Measurements from ENCODE around the gene VSIG10.
"Not testable (repeated sequence)": the region's sequence is repeated elsewhere in the genome, so short reads cannot be mapped to it uniquely, and the experiment has no call there.

VSIG10 gene

GRCh38 chr12:118089782-118090181, 14.0 kb downstream of the VSIG10 start:
- H3K27me3 Mint-ChIP-seq: no peaks in the 10 kb centered on the region
- H3K27ac Mint-ChIP-seq: no peak overlapping the region
- H3K9me3 Mint-ChIP-seq (ENCODE audit: low read depth): no peaks in the 10 kb centered on the region
- no peak overlapping the region for H3K4me3 Mint-ChIP-seq
- H3K36me3 Mint-ChIP-seq: no peaks in the 10 kb centered on the region
- H3K4me1 Mint-ChIP-seq (ENCODE audit: low read depth): no peaks in the 10 kb centered on the region

- H3K27ac Mint-ChIP-seq: no peak overlapping the region
- H3K4me1 Mint-ChIP-seq (ENCODE audit: low read depth): no peaks in the 10 kb centered on the region
- H3K36me3 Mint-ChIP-seq: peaks cover 2% of the 10 kb centered on the region
- no peaks in the 10 kb centered on the region for H3K27me3 Mint-ChIP-seq
- no peaks in the 10 kb centered on the region for H3K9me3 Mint-ChIP-seq (ENCODE audit: low read depth)
- no peak overlapping the region for H3K4me3 Mint-ChIP-seq
These were observed 21.6 kb downstream of the VSIG10 start for GRCh38 chr12:118082161-118082560.

GRCh38 chr12:118081521-118081920, 22.3 kb downstream of the VSIG10 start:
- not testable (repeated sequence) for H3K36me3 Mint-ChIP-seq; H3K27me3 Mint-ChIP-seq; H3K4me1 Mint-ChIP-seq (ENCODE audit: low read depth); H3K4me3 Mint-ChIP-seq; H3K9me3 Mint-ChIP-seq (ENCODE audit: low read depth); H3K27ac Mint-ChIP-seq

GRCh38 chr12:118073768-118074167, 30.0 kb downstream of the VSIG10 start:
- Mint-ChIP-seq H3K27ac (no peak overlapping the region), H3K4me3 (no peak overlapping the region), H3K9me3 (ENCODE audit: low read depth) (no peaks in the 10 kb centered on the region), H3K27me3 (no peaks in the 10 kb centered on the region), H3K4me1 (ENCODE audit: low read depth) (no peaks in the 10 kb centered on the region), H3K36me3 (peaks cover 2% of the 10 kb centered on the region)

- no peaks in the 10 kb centered on the region for H3K9me3 Mint-ChIP-seq (ENCODE audit: low read depth)
These were observed 33.2 kb downstream of the VSIG10 start for GRCh38 chr12:118070650-118071049.

GRCh38 chr12:118068445-118068844, 35.4 kb downstream of the VSIG10 start:
- Mint-ChIP-seq H3K27ac (no peak overlapping the region), H3K9me3 (ENCODE audit: low read depth) (no peaks in the 10 kb centered on the region), H3K4me3 (no peak overlapping the region), H3K36me3 (no peaks in the 10 kb centered on the region), H3K4me1 (ENCODE audit: low read depth) (peaks cover 26% of the 10 kb centered on the region), H3K27me3 (peaks cover 1% of the 10 kb centered on the region)

More at GRCh38 chr12:118070650-118071049, 33.2 kb downstream of the VSIG10 start:
- Mint-ChIP-seq H3K36me3 (no peaks in the 10 kb centered on the region), H3K27ac (no peak overlapping the region), H3K27me3 (peaks cover 1% of the 10 kb centered on the region), H3K4me3 (no peak overlapping the region), H3K4me1 (ENCODE audit: low read depth) (peaks cover 4% of the 10 kb centered on the region)

- H3K4me1 Mint-ChIP-seq (ENCODE audit: low read depth): peaks cover 35% of the 10 kb centered on the region
- H3K9me3 Mint-ChIP-seq (ENCODE audit: low read depth): no peaks in the 10 kb centered on the region
- H3K27me3 Mint-ChIP-seq: peaks cover 1% of the 10 kb centered on the region
- H3K4me3 Mint-ChIP-seq: peak overlapping the region; percentile 39
- no peak overlapping the region for H3K27ac Mint-ChIP-seq
- no peaks in the 10 kb centered on the region for H3K36me3 Mint-ChIP-seq
These were observed 38.4 kb downstream of the VSIG10 start for GRCh38 chr12:118065380-118065779.

GRCh38 chr12:118064608-118065007, 39.2 kb downstream of the VSIG10 start:
- no peaks in the 10 kb centered on the region for H3K36me3 Mint-ChIP-seq
- peak overlapping the region; percentile 10 for H3K27ac Mint-ChIP-seq
- peaks cover 1% of the 10 kb centered on the region for H3K27me3 Mint-ChIP-seq
- peak overlapping the region; percentile 57 for H3K4me3 Mint-ChIP-seq
- H3K4me1 Mint-ChIP-seq (ENCODE audit: low read depth): peaks cover 42% of the 10 kb centered on the region
- no peaks in the 10 kb centered on the region for H3K9me3 Mint-ChIP-seq (ENCODE audit: low read depth)

GRCh38 chr12:118063576-118064391, 40.0 kb downstream of the VSIG10 start:
- Mint-ChIP-seq H3K36me3 (no peaks in the 10 kb centered on the region), H3K4me1 (ENCODE audit: low read depth) (peaks cover 51% of the 10 kb centered on the region), H3K27ac (peak overlapping the region; percentile 19), H3K4me3 (peak overlapping the region; percentile 68), H3K27me3 (peaks cover 1% of the 10 kb centered on the region), H3K9me3 (ENCODE audit: low read depth) (no peaks in the 10 kb centered on the region)

- peak overlapping the region; percentile 92 for H3K27ac Mint-ChIP-seq
- peaks cover 50% of the 10 kb centered on the region for H3K4me1 Mint-ChIP-seq (ENCODE audit: low read depth)
- H3K4me3 Mint-ChIP-seq: peak overlapping the region; percentile 98
- H3K9me3 Mint-ChIP-seq (ENCODE audit: low read depth): no peaks in the 10 kb centered on the region
- H3K27me3 Mint-ChIP-seq: no peaks in the 10 kb centered on the region
- H3K36me3 Mint-ChIP-seq: no peaks in the 10 kb centered on the region
These were observed 41.7 kb downstream of the VSIG10 start for GRCh38 chr12:118061873-118062843.

- Mint-ChIP-seq H3K27me3 (no peaks in the 10 kb centered on the region), H3K9me3 (ENCODE audit: low read depth) (no peaks in the 10 kb centered on the region), H3K4me1 (ENCODE audit: low read depth) (peaks cover 52% of the 10 kb centered on the region)
These were observed 42.6 kb downstream of the VSIG10 start, which contains the start of gene WSB2 for GRCh38 chr12:118061011-118061872. Gene WSB2 (minus strand): TSS chr12:118061179. CDS start chr12:118061048, 131 bp downstream.

GRCh38 chr12:118060301-118061010, 43.4 kb downstream of the VSIG10 start:
- peak overlapping the region; percentile 94 for H3K27ac Mint-ChIP-seq
- no peaks in the 10 kb centered on the region for H3K36me3 Mint-ChIP-seq
- peaks cover 53% of the 10 kb centered on the region for H3K4me1 Mint-ChIP-seq (ENCODE audit: low read depth)
- peak overlapping the region; percentile 88 for H3K4me3 Mint-ChIP-seq
- no peaks in the 10 kb centered on the region for H3K9me3 Mint-ChIP-seq (ENCODE audit: low read depth)
- H3K27me3 Mint-ChIP-seq: no peaks in the 10 kb centered on the region

More at GRCh38 chr12:118061011-118061872, 42.6 kb downstream of the VSIG10 start, which contains the start of gene WSB2:
- Mint-ChIP-seq H3K36me3 (no peaks in the 10 kb centered on the region), H3K27ac (peak within 1 kb of the TSS; percentile 94), H3K4me3 (peak within 1 kb of the TSS; percentile 98)

GRCh38 chr12:118059341-118060191, 44.2 kb downstream of the VSIG10 start:
- H3K27ac Mint-ChIP-seq: peak overlapping the region; percentile 94
- H3K4me1 Mint-ChIP-seq (ENCODE audit: low read depth): peaks cover 47% of the 10 kb centered on the region
- H3K9me3 Mint-ChIP-seq (ENCODE audit: low read depth): no peaks in the 10 kb centered on the region
- H3K27me3 Mint-ChIP-seq: no peaks in the 10 kb centered on the region
- peak overlapping the region; percentile 88 for H3K4me3 Mint-ChIP-seq
- H3K36me3 Mint-ChIP-seq: no peaks in the 10 kb centered on the region

All from activated naive CD8-positive, alpha-beta T cell (primary cell).